IMR-90 (cell line): ENCODE measurements around the gene ZNF785. TPM values are rescaled to one million over a fixed set of nuclear protein-coding genes. Genes with fewer than 3 reads are reported as not detected.
A peak's percentile ranks its signal among the peaks of the same experiment; 100 is the strongest.

Source experiments
- ATAC-seq: fragments of 200-7000 bp; cut with Tn5 transposase; 2 replicates; pipeline ENCODE4 v1.9.1; 2020; ENCODE audit warnings: low read depth, mild to moderate bottlenecking, moderate library complexity
- BruUV-seq: library from RNA; stranded (reverse); fragments of 400-500 nt; replicated peaks from 2 replicates; lab custom pipeline; 2021; lab: Mats Ljungman, UMichigan
- CTCF ChIA-PET: fragments of 300-600 bp; formaldehyde crosslinking; extraction: SDS; loops from one replicate; lab custom pipeline; 2021; ENCODE audit warnings: antibody characterized with exemption; lab: Yijun Ruan, JAX
- POLR2A ChIA-PET: fragments of 300-600 bp; sonication (Branson Sonifier 250); formaldehyde crosslinking; loops from one replicate; lab custom pipeline; 2022; ENCODE audit warnings: antibody characterized with exemption; ENCODE audit not compliant: unreplicated experiment; lab: Charles Lee
- DNase-seq: peaks from one replicate; pipeline ENCODE4 v3.0.0; 2013
- H2AFZ ChIP-seq: replicated peaks from 2 replicates; pipeline ENCODE3; 2013; ENCODE audit warnings: low read length, mild to moderate bottlenecking; ENCODE audit not compliant: poor library complexity
- H2AK5ac ChIP-seq: 2 replicates; pipeline ENCODE4 v1.6.1; 2013; ENCODE audit warnings: low read depth, low read length, inconsistent platforms
- H2AK9ac ChIP-seq: replicated peaks from 2 replicates; pipeline ENCODE3; 2013; ENCODE audit warnings: mild to moderate bottlenecking, low read depth, low read length, moderate library complexity; ENCODE audit not compliant: poor library complexity
- H2BK120ac ChIP-seq: 2 replicates; pipeline ENCODE4 v1.6.1; 2013; ENCODE audit warnings: low read depth, low read length, inconsistent platforms
- H2BK15ac ChIP-seq: 3 replicates; pipeline ENCODE4 v1.6.1; 2013; ENCODE audit warnings: low read depth, low read length, inconsistent platforms
- H2BK20ac ChIP-seq: 2 replicates; pipeline ENCODE4 v1.6.1; 2013; ENCODE audit warnings: low read depth, mild to moderate bottlenecking, inconsistent platforms, low read length, moderate library complexity
- H2BK5ac ChIP-seq: 2 replicates; pipeline ENCODE4 v1.6.1; 2013; ENCODE audit warnings: mild to moderate bottlenecking, low read depth, low read length, inconsistent platforms; ENCODE audit not compliant: poor library complexity, severe bottlenecking
- H3K14ac ChIP-seq: replicated peaks from 2 replicates; pipeline ENCODE4 v1.6.1; 2013; ENCODE audit warnings: low read depth, low read length, inconsistent platforms
- H3K18ac ChIP-seq: 2 replicates; pipeline ENCODE4 v1.6.1; 2013; ENCODE audit warnings: low read depth, low read length, control low read depth
- H3K23ac ChIP-seq: 2 replicates; pipeline ENCODE4 v1.6.1; 2013; ENCODE audit warnings: low read depth, low read length, inconsistent platforms
- H3K27ac ChIP-seq: 2 replicates; pipeline ENCODE4 v1.5.1; 2013; ENCODE audit warnings: mild to moderate bottlenecking, control low read depth, low read length; ENCODE audit not compliant: insufficient read depth
- H3K27me3 ChIP-seq: 2 replicates; pipeline ENCODE4 v1.6.1; 2013; ENCODE audit warnings: low read length; ENCODE audit not compliant: control insufficient read depth, insufficient read depth
- H3K36me3 ChIP-seq: 2 replicates; pipeline ENCODE4 v1.6.1; 2013; ENCODE audit warnings: low read length, mixed read lengths; ENCODE audit not compliant: control insufficient read depth, insufficient read depth
- H3K4ac ChIP-seq: 2 replicates; pipeline ENCODE4 v1.6.1; 2013; ENCODE audit warnings: low read depth, low read length, inconsistent platforms
- H3K4me1 ChIP-seq: 2 replicates; pipeline ENCODE4 v1.6.1; 2013; ENCODE audit warnings: low read length, mixed read lengths; ENCODE audit not compliant: control insufficient read depth, insufficient read depth
- H3K4me2 ChIP-seq: 2 replicates; pipeline ENCODE4 v1.6.1; 2013; ENCODE audit warnings: low read depth, mild to moderate bottlenecking, control low read depth, low read length, moderate library complexity
- H3K4me3 ChIP-seq: 2 replicates; pipeline ENCODE4 v1.5.1; 2013; ENCODE audit warnings: low read depth, mild to moderate bottlenecking, control low read depth, low read length, moderate library complexity; ENCODE audit not compliant: insufficient read depth
- H3K56ac ChIP-seq: 2 replicates; pipeline ENCODE4 v1.6.1; 2013; ENCODE audit warnings: low read length, inconsistent platforms; ENCODE audit not compliant: insufficient read depth; ENCODE audit errors: extremely low read depth
- H3K79me1 ChIP-seq, 2 experiments: 2 replicates each; pipeline ENCODE4 v1.6.1; 2013; ENCODE audit warnings: low read length in 2 of 2, inconsistent platforms in 1 of 2, low read depth in 1 of 2
- H3K9ac ChIP-seq: 2 replicates; pipeline ENCODE4 v1.6.1; 2013; ENCODE audit warnings: low read depth, low read length, control low read depth
- H3K9me1 ChIP-seq: 2 replicates; pipeline ENCODE4 v1.6.1; 2013; ENCODE audit warnings: low read length, inconsistent platforms; ENCODE audit not compliant: insufficient read depth
- H3K9me3 ChIP-seq: 2 replicates; pipeline ENCODE4 v1.6.1; 2013; ENCODE audit warnings: low read length; ENCODE audit not compliant: control insufficient read depth, insufficient read depth
- H4K20me1 ChIP-seq: 2 replicates; pipeline ENCODE4 v1.6.1; 2013; ENCODE audit warnings: low read length, inconsistent platforms; ENCODE audit not compliant: insufficient read depth
- H4K5ac ChIP-seq: 2 replicates; pipeline ENCODE4 v1.6.1; 2013; ENCODE audit warnings: mild to moderate bottlenecking, low read depth, low read length, control low read depth
- H4K8ac ChIP-seq, 2 experiments: 2 replicates each; pipeline ENCODE4 v1.6.1; 2013; ENCODE audit warnings: low read depth in 2 of 2, low read length in 2 of 2, control low read depth in 1 of 2, inconsistent platforms in 1 of 2
- H4K91ac ChIP-seq: 2 replicates; pipeline ENCODE4 v1.6.1; 2013; ENCODE audit warnings: low read depth, low read length, inconsistent platforms; ENCODE audit not compliant: insufficient read depth
- BHLHE40 ChIP-seq: fragments of 150-350 bp; IDR thresholded peaks from 2 replicates; pipeline ENCODE4 v1.6.1; 2016; ENCODE audit warnings: mild to moderate bottlenecking, low read depth, low read length
- CEBPB ChIP-seq: IDR thresholded peaks from 2 replicates; pipeline ENCODE4 v1.6.1; 2012; ENCODE audit warnings: low read depth, low read length, improper control_type of control experiment
- CHD1 ChIP-seq: IDR thresholded peaks from 2 replicates; pipeline ENCODE4 v1.6.1; 2012; ENCODE audit warnings: low read depth, low read length, improper control_type of control experiment
- ELK1 ChIP-seq: fragments of 150-350 bp; IDR thresholded peaks from 2 replicates; pipeline ENCODE4 v1.6.1; 2016; ENCODE audit warnings: low read depth, mild to moderate bottlenecking, low read length, moderate library complexity, borderline replicate concordance
- FOS ChIP-seq: fragments of 150-350 bp; IDR thresholded peaks from 2 replicates; pipeline ENCODE4 v1.6.1; 2016; ENCODE audit warnings: low read depth, low read length
- MAFK ChIP-seq: IDR thresholded peaks from 2 replicates; pipeline ENCODE4 v1.6.1; 2012; ENCODE audit warnings: low read depth, low read length, improper control_type of control experiment
- MAZ ChIP-seq: IDR thresholded peaks from 2 replicates; pipeline ENCODE4 v1.6.1; 2012; ENCODE audit warnings: low read depth, mild to moderate bottlenecking, low read length, improper control_type of control experiment, moderate library complexity, borderline replicate concordance
- MXI1 ChIP-seq: IDR thresholded peaks from 2 replicates; pipeline ENCODE4 v1.6.1; 2012; ENCODE audit warnings: low read depth, mild to moderate bottlenecking, low read length, moderate library complexity, borderline replicate concordance
- NFE2L2 ChIP-seq: fragments of 150-350 bp; IDR thresholded peaks from 2 replicates; pipeline ENCODE4 v1.6.1; 2016; ENCODE audit warnings: low read depth, mild to moderate bottlenecking, low read length
- POLR2A ChIP-seq: IDR thresholded peaks from 2 replicates; pipeline ENCODE4 v1.6.1; 2012; ENCODE audit warnings: mild to moderate bottlenecking, low read depth, low read length
- RAD21 ChIP-seq: IDR thresholded peaks from 2 replicates; pipeline ENCODE4 v1.6.1; 2012; ENCODE audit warnings: low read length, improper control_type of control experiment
- RCOR1 ChIP-seq: IDR thresholded peaks from 2 replicates; pipeline ENCODE4 v1.6.1; 2012; ENCODE audit warnings: mild to moderate bottlenecking, low read length, improper control_type of control experiment; ENCODE audit not compliant: insufficient replicate concordance
- RFX5 ChIP-seq: IDR thresholded peaks from 2 replicates; pipeline ENCODE4 v1.8.0; 2012; ENCODE audit warnings: low read depth, mild to moderate bottlenecking, low read length, moderate library complexity
- SMC3 ChIP-seq: fragments of 150-350 bp; IDR thresholded peaks from 2 replicates; pipeline ENCODE4 v1.6.1; 2016; ENCODE audit warnings: low read depth, mild to moderate bottlenecking, antibody characterized with exemption, low read length, moderate library complexity
- USF2 ChIP-seq: fragments of 150-350 bp; IDR thresholded peaks from 2 replicates; pipeline ENCODE4 v1.6.1; 2017; ENCODE audit warnings: mild to moderate bottlenecking, antibody characterized with exemption, low read length, low read depth
- WGBS, 2 experiments: methylation state at CpG; one replicate each; pipeline versions ENCODE4 v1.1.5 to v1.1.7; 2013; ENCODE audit warnings: missing lambda C conversion rate in 2 of 2; ENCODE audit not compliant: insufficient read length in 1 of 2; ENCODE audit errors: extremely low coverage in 2 of 2; 5-methylcytosine and 5-hydroxymethylcytosine counted together
- dilution Hi-C: fragments of 300-500 bp; cut with HindIII; formaldehyde crosslinking; loops from one replicate; pipeline ENCODE4 v1.14.3; 2018; ENCODE audit warnings: low sequenced_read_pairs; ENCODE audit not compliant: unreplicated experiment
- in situ Hi-C: fragments of 300-500 bp; cut with MboI; formaldehyde crosslinking; loops from 3 replicates; pipeline ENCODE4 v1.14.3; 2019; ENCODE audit warnings: low sequenced_read_pairs, inconsistent platforms, mixed read lengths
- intact Hi-C: fragments of 100-400 bp; cut with micrococcal nuclease; formaldehyde crosslinking; loops from 2 replicates; pipeline ENCODE4 v1.10.0; 2022
- polyA plus RNA-seq, 3 experiments: library from polyadenylated mRNA; depleted of rRNA; stranded (reverse); fragments of >200 nt; gene quantifications; 2 replicates each; pipeline ENCODE4 v1.2.3, GENCODE V29; 2012; ENCODE audit warnings: low replicate concordance in 1 of 3
- total RNA-seq: library from RNA; depleted of rRNA; stranded (reverse); fragments of >200 nt; gene quantifications from 2 replicates; pipeline ENCODE4 v1.2.3, GENCODE V29; 2012
- TF ChIP-seq, protein P1 (sequence below): conservative IDR thresholded peaks from 2 replicates; pipeline ENCODE4 v1.5.1; 2012; ENCODE audit warnings: mild to moderate bottlenecking, low read depth, low read length, improper control_type of control experiment

The ZNF785 gene
- total and polyA plus RNA-seq, 2 of the 4 experiments (the other 2 are of a cell fraction), result 2.9 to 4.0 TPM

DNA sequence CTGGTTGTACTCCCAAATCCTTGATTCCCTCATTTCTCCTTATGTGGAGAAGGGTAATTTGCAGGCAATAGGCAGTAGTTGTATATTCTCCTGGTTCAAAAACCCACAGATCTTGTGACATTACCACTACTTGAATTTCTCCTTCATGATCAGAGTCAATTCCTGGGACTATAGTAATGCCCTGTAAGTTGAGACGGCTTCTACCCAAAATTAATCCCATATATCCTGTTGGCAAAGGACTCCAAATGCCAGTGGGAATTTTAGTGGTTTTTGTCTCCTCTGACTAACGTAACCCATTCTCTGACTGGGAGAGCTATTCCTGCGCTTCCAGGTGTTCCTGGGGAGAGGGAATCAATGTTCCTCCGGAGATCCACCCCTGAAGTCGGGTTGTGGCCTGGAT lies 36.3 kb upstream of the ZNF785 start:
- no CpG with 5 or more reads among the region's 5 CpGs for WGBS, 2 experiments
- no peak overlapping the region for H2BK20ac ChIP-seq
- H3K79me1 ChIP-seq, result no peaks in the 10 kb centered on the region
- H4K91ac ChIP-seq, result no peak overlapping the region
- H3K9me3 ChIP-seq, result peaks cover 8% of the 10 kb centered on the region; the same call in 1 of the 2 replicates
- peaks cover 15% of the 10 kb centered on the region for H3K27me3 ChIP-seq
- no peak overlapping the region for H2BK15ac ChIP-seq
- H3K27ac ChIP-seq, result no peak overlapping the region
- dilution Hi-C loops, result no loop called here
- BruUV-seq, result no TSS peak
- intact Hi-C loops, result no loop called here
- H4K5ac ChIP-seq, result no peak overlapping the region
- no peak overlapping the region for H2AK9ac ChIP-seq
- H2BK5ac ChIP-seq, result no peak overlapping the region
- no peak overlapping the region for H3K23ac ChIP-seq
- H3K4me3 ChIP-seq, result no peak overlapping the region
- no peak overlapping the region for H3K14ac ChIP-seq
- TF ChIP-seq POLR2A, result no peak
- no peak for TF ChIP-seq FOS
- no peak for TF ChIP-seq CEBPB
- no peak for TF ChIP-seq RFX5
- TF ChIP-seq SMC3, result no peak
- TF ChIP-seq MAFK, result no peak
- no peak for TF ChIP-seq MAZ
- no peak for TF ChIP-seq ELK1
- no peak for TF ChIP-seq BHLHE40
- no peak for TF ChIP-seq USF2
- TF ChIP-seq CHD1, result no peak
- TF ChIP-seq RCOR1, result no peak
- TF ChIP-seq NFE2L2, result no peak
- no peak for TF ChIP-seq MXI1
- no peak for TF ChIP-seq RAD21
- TF ChIP-seq, protein P1, sequence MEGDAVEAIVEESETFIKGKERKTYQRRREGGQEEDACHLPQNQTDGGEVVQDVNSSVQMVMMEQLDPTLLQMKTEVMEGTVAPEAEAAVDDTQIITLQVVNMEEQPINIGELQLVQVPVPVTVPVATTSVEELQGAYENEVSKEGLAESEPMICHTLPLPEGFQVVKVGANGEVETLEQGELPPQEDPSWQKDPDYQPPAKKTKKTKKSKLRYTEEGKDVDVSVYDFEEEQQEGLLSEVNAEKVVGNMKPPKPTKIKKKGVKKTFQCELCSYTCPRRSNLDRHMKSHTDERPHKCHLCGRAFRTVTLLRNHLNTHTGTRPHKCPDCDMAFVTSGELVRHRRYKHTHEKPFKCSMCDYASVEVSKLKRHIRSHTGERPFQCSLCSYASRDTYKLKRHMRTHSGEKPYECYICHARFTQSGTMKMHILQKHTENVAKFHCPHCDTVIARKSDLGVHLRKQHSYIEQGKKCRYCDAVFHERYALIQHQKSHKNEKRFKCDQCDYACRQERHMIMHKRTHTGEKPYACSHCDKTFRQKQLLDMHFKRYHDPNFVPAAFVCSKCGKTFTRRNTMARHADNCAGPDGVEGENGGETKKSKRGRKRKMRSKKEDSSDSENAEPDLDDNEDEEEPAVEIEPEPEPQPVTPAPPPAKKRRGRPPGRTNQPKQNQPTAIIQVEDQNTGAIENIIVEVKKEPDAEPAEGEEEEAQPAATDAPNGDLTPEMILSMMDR, result no peak
- no peak overlapping the region for H3K4ac ChIP-seq
- H3K9me1 ChIP-seq, result no peaks in the 10 kb centered on the region
- H3K4me2 ChIP-seq, result no peak overlapping the region
- ChIA-PET POLR2A (interaction anchor here (0.6 kb wide), 1 partner anchor 70 kb away, joined by 3 read pairs; no protein-coding TSS in a partner anchor), CTCF (no interaction called here)
- no peak for ATAC-seq
- no peak overlapping the region for H3K18ac ChIP-seq
- no peak overlapping the region for H4K8ac ChIP-seq
- H3K56ac ChIP-seq, result no peak overlapping the region
- no peak overlapping the region for H3K9ac ChIP-seq
- H2BK120ac ChIP-seq, result no peak overlapping the region
- H4K20me1 ChIP-seq, result no peaks in the 10 kb centered on the region
- DNase-seq, result peak; percentile 7
- in situ Hi-C loops, result no loop called here
- H3K36me3 ChIP-seq, result no peaks in the 10 kb centered on the region
- H3K4me1 ChIP-seq, result no peaks in the 10 kb centered on the region
- no peak overlapping the region for H2AFZ ChIP-seq
- no peak overlapping the region for H2AK5ac ChIP-seq
